ENCODE measurements around the gene ROMO1.
"Not testable (repeated sequence)": the region's sequence is repeated elsewhere in the genome, so short reads cannot be mapped to it uniquely, and the experiment has no call there.

The ROMO1 gene

GRCh38 chr20:35681960-35682359, 17.2 kb upstream of the ROMO1 start:
- DNase-seq (ENCODE audit: low read depth in 2 of 2): no peak

DNA sequence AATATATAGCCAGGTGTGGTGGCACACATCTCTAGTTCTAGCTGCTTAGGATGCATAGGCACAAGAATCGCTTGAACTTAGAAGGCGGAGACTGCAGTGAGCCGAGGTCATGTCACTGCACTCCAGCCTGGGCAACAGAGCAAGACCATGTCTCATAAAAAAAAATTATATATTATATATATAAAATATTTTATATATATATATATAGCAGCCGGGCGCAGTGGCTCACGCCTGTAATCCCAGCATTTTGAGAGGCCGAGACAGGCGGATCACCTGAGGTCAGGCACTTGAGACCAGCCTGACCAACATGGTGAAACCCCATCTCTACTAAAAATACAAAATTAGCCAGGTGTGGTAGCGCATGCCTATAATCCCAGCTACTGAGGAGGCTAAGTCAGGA, 13.8 kb upstream of the ROMO1 start:
- DNase-seq (ENCODE audit: low read depth in 2 of 2): not testable (repeated sequence)

- not testable (repeated sequence) for DNase-seq (ENCODE audit: low read depth in 2 of 2)
Measured at GRCh38 chr20:35686872-35687271, 12.3 kb upstream of the ROMO1 start.

DNA sequence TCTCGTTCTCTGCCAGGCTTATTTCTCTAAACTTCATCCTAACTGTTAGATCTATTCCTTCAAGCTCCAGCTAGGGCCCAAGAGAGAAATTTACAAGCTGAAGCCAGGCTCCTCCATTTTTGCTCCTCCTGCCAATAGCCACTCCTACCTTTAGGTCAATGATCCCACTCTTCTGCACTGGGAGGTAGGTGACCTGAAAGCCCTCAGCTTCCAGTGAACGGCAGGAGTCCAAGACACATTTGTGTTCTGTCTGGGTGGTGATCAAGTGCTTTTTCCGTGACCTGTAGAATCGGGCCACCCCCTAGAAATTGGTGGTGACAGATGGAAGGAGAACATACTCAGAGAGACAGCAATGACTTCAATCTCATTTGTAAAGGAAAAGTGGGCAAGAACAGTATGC, 8.9 kb upstream of the ROMO1 start:
- no peak for DNase-seq (ENCODE audit: low read depth in 2 of 2)

DNA sequence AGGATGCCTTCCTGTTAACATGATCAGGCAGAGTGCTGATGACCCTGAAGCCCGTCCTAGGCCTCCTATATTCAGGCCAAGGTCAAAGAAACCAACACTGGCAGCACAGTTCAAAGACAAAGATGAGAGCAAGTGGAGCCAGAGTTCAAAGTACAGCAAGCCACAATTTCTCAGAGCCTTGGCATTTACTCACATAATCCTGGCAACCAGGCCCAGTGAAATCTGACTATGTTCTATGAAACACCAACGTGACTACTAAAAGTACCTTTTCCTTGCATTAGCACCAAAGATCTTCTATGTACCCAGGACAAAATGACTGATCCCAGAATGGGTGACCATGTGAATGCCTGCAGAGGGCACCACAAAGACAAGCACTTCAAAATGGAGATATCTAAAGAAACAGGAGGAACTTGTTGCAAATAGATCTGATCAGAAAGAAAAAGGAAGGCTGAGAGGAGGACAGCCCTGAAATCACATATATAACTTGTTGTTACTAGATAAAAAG, 3.9 kb upstream of the ROMO1 start:
- no peak for DNase-seq (ENCODE audit: low read depth in 2 of 2)

GRCh38 chr20:35695978-35696377, 3.2 kb upstream of the ROMO1 start:
- DNase-seq (ENCODE audit: low read depth in 2 of 2): no peak

DNA sequence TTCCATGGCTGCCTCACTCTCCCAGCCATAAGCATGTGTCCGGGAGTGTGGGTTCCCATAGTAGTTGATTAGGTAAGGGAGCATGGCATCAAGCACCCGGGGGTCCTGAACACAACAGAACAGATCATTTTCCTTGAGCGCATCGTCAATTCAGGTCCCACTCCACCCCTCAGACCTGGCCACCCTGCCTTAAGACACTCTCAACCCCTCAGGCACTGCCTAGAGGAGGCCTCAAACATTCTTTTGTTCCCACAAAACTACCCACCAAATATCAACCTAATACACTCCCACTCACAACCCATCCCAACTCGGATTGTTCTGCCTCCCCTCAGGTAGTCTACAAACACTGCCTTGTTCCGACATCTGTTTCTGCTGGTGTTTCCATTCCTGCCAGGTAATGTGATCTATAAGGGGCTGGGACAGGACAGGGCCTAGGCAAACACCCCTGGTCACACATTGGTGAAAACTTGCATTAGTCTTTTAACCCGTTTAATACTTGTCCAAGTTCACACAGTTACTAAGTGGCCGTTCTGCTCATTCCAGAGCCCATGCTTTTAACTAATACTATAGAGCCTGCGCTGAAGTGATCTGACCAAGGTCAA, 1.4 kb upstream of the ROMO1 start:
- no peak for DNase-seq (ENCODE audit: low read depth in 2 of 2)

- DNase-seq (ENCODE audit: low read depth in 2 of 2): no peak
Measured at GRCh38 chr20:35698298-35699126, 693 bp upstream of the ROMO1 start.

- no peak for DNase-seq (ENCODE audit: low read depth in 2 of 2)
Measured at GRCh38 chr20:35699957-35700624, 886 bp downstream of the ROMO1 start.

GRCh38 chr20:35700625-35701148, 1.5 kb downstream of the ROMO1 start:
- DNase-seq (ENCODE audit: low read depth in 2 of 2): no peak

- DNase-seq (ENCODE audit: low read depth in 2 of 2): no peak
Measured at GRCh38 chr20:35702051-35702823, 3.0 kb downstream of the ROMO1 start.

GRCh38 chr20:35702824-35703695, 3.9 kb downstream of the ROMO1 start:
- DNase-seq (ENCODE audit: low read depth in 2 of 2): no peak

- no peak for DNase-seq (ENCODE audit: low read depth in 2 of 2)
Measured at GRCh38 chr20:35704514-35705261, 5.5 kb downstream of the ROMO1 start.

DNA sequence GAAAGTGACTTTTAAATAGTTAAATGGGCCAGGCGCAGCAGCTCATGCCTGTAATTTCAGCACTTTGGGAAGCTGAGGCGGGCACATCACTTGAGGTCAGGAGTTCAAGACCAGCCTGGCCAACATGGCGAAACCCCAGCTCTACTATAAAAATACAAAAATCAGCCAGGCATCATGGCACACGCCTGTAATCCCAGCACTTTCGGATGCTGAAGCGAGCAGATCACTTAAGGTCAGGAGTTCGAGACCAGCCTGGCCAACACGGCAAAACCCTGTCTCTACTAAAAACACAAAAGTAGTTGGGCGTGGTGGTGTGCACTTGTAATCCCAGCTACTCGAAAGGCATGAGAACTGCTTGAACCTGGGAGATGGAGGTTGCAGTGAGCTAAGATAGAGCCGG, 6.7 kb downstream of the ROMO1 start:
- not testable (repeated sequence) for DNase-seq (ENCODE audit: low read depth in 2 of 2)

DNA sequence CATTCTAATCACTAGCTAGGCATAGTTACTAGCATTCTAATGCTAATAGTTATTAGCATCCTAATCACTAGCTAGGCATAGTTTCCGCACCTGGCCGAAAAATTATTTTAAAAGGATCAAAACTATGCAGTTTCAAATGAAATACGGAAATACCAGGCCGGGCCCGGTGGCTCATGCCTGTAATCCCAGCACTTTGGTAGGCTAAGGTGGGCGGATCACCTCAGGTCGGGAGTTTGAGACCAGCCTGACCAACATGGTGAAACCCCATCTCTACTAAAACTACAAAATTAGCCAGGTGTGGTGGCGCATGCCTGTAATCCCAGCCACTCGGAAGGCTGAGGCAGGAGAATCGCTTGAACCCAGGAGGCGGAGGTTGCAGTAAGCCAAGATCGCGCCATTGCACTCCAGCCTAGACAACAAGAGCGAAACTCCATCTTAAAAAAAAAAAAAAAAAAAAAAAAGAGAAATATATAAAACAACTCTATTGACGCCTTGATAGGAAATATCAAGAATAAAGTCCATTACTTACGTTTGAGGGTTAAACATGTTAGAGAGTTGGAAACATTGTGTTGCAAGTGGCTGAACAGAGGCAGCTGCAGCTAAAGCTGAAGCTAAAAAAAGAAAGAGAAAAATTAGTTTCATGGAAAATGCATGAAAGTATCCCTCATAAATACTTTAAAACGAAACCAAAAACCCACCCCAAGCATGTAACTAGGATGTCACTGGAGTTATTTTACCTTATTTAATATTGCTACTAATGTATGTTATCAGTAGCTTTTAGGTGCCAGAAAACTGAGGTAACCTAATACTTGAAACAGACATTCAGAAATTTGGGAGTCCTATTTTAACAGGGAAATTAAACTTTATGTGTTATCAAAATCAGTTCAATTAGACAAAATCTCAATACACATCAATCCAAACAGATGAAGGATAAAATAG, 7.7 kb downstream of the ROMO1 start:
- not testable (repeated sequence) for DNase-seq (ENCODE audit: low read depth in 2 of 2)

DNA sequence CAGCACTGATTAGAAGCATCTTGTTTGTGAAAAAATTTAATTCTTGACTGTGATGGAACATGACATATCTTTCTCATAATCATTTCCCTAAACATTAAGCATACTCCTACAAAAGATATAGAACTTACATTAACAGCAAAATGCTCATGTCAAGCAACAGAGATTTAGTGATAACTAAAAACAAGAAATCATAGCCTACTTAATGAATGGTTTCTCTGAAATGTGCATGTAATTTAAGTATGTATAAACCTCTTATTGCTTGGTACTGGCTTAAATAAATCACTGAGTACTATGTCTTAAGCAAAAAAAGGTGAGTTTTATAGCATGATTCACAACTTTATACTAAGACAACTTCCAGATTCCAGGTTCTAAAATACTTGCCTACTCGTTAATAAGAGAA, 9.3 kb downstream of the ROMO1 start:
- DNase-seq (ENCODE audit: low read depth in 2 of 2): no peak

DNA sequence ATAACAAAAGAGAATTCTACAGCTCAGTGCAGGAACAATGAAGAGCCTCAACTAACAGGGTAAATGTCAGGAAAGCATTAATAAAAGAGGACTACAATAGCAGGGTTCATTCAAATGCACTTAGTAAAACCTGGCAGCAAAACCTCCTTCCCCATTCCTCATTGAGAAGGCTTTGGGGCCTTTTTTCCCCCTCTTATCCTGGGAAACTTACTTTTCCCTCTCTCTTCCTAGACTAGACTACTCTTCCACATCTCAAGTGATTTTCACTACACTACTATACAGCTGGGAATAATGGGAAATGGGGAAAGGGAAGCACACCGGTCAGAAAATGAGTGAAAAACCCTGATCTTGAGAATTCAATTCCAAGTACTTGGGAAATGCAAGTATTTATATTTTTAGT, 10.1 kb downstream of the ROMO1 start:
- DNase-seq (ENCODE audit: low read depth in 2 of 2): no peak

DNA sequence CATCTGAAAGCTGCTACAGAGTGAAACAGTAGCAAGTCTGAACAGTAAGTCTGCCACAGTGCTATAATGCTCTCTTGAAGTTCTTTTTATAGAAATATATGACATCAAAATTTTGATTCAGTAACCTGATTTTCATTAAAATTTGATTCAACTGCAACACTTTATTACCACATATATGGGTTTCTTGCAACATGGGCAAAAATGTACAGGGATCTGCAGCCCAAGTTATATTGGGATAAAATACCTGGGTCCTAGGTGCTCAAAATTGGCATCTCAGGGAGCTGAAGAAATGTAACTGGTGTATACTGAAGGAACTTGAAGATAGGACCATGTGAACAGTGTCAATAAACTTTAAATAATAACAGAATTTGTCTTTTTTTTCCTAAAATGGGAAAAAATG, 10.8 kb downstream of the ROMO1 start:
- DNase-seq (ENCODE audit: low read depth in 2 of 2): no peak
